Endodermal cell (in vitro differentiated cells): Measurements from ENCODE around the gene ENAH. TPM values are rescaled to one million over a fixed set of nuclear protein-coding genes. Genes with fewer than 3 reads are reported as not detected.

Experiments used
- DNase-seq: peaks from one replicate; pipeline ENCODE4 v3.0.0-alpha.2; 2017
- H3K27ac ChIP-seq: 2 replicates; pipeline ENCODE4 v1.5.1; 2013; ENCODE audit warnings: mild to moderate bottlenecking, low read depth, low read length, moderate library complexity
- H3K27me3 ChIP-seq: 2 replicates; pipeline ENCODE4 v1.6.1; 2013; ENCODE audit warnings: mild to moderate bottlenecking, low read length, moderate library complexity; ENCODE audit not compliant: insufficient read depth, control insufficient read depth, poor library complexity, severe bottlenecking
- H3K36me3 ChIP-seq: 2 replicates; pipeline ENCODE4 v1.7.0; 2013; ENCODE audit warnings: mild to moderate bottlenecking, low read length, moderate library complexity; ENCODE audit not compliant: control insufficient read depth, insufficient read depth
- H3K4me1 ChIP-seq: one replicate; pipeline ENCODE4 v1.7.0; 2013; ENCODE audit warnings: low read length; ENCODE audit not compliant: control insufficient read depth, insufficient read depth
- H3K4me3 ChIP-seq: 2 replicates; pipeline ENCODE4 v1.5.1; 2013; ENCODE audit warnings: mild to moderate bottlenecking, low read length, moderate library complexity
- H3K9ac ChIP-seq: 2 replicates; pipeline ENCODE4 v1.6.1; 2013; ENCODE audit warnings: mild to moderate bottlenecking, low read length, moderate library complexity; ENCODE audit not compliant: poor library complexity, severe bottlenecking; ENCODE audit errors: extremely low read depth
- H3K9me3 ChIP-seq: 2 replicates; pipeline ENCODE4 v1.6.1; 2013; ENCODE audit warnings: mild to moderate bottlenecking, low read length, moderate library complexity; ENCODE audit not compliant: control insufficient read depth
- H3K27ac Mint-ChIP-seq: 2 replicates; pipeline ENCODE4 v1.8.0; 2020; ENCODE audit warnings: mixed read lengths
- H3K27me3 Mint-ChIP-seq: 2 replicates; pipeline ENCODE4 v1.8.0; 2021; ENCODE audit warnings: mild to moderate bottlenecking, mixed read lengths; ENCODE audit not compliant: insufficient read depth
- H3K36me3 Mint-ChIP-seq: 2 replicates; pipeline ENCODE4 v1.8.0; 2020; ENCODE audit warnings: low read depth, mixed read lengths
- H3K4me1 Mint-ChIP-seq: 2 replicates; pipeline ENCODE4 v1.8.0; 2020; ENCODE audit warnings: mixed read lengths
- H3K4me3 Mint-ChIP-seq: 2 replicates; pipeline ENCODE4 v1.8.0; 2020; ENCODE audit warnings: mild to moderate bottlenecking, moderate library complexity, mixed read lengths
- H3K9me3 Mint-ChIP-seq: 2 replicates; pipeline ENCODE4 v1.8.0; 2020; ENCODE audit warnings: mild to moderate bottlenecking, mixed read lengths
- WGBS, 2 experiments: methylation state at CpG; one replicate each; pipeline versions ENCODE4 v1.1.5 to v1.1.7; 2013; ENCODE audit warnings: missing lambda C conversion rate in 2 of 2, mixed read lengths in 1 of 2; ENCODE audit not compliant: insufficient coverage in 1 of 2, insufficient read length in 1 of 2; 5-methylcytosine and 5-hydroxymethylcytosine counted together
- total RNA-seq, 2 donors: library from RNA; stranded (reverse); fragmentation: NEBNext Ultra II Directional in 1 of 2; extraction: Animal tissue kit (Norgen Biotek cat#: 25700) in 1 of 2; gene quantifications; 2 replicates in 1 of 2; 3 replicates in 1 of 2; pipeline ENCODE4 v1.2.1, GENCODE V29; 2021
- TF ChIP-seq, protein P1 (sequence below): fragments of 200-600 bp; sonication (generic); conservative IDR thresholded peaks from 2 replicates; pipeline ENCODE4 v1.5.0; 2021; ENCODE audit warnings: antibody characterized with exemption, mild to moderate bottlenecking

Gene ENAH
- total RNA-seq, 2 donors from 2014 or later: 263 to 267 TPM

DNA sequence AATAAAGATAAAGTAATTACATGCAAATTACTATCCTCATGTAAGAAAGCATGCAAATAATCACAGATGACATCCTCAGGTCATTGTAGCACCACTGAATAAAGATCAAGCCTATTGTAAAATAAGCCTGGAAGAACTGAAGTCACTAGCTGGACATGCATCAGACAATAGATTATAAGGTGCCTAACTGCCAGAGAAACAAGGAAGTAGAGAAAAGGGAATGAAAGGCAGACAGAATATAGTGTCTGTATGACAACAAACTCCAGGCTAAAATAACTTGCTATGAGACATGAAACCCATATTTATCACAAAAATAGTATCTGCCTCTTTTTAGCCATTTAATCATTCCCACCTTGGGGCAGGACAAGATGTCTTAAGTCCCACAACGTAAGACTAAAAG lies 108.7 kb downstream of the ENAH start:
- H3K36me3 Mint-ChIP-seq: peaks cover 8% of the 10 kb centered on the region
- Histone ChIP-seq H3K9me3 (no peaks in the 10 kb centered on the region), H3K36me3 (peaks cover 36% of the 10 kb centered on the region), H3K27me3 (no peaks in the 10 kb centered on the region), H3K4me3 (no peak overlapping the region), H3K27ac (no peak overlapping the region), H3K4me1 (peaks cover 4% of the 10 kb centered on the region), H3K9ac (no peak overlapping the region)
- no peak overlapping the region for H3K27ac Mint-ChIP-seq
- 94% methylated on average over 1 of the region's 1 CpG; no CpG with 5 or more reads in 1 of the 2 experiments for WGBS, 2 experiments
- TF ChIP-seq, protein P1, sequence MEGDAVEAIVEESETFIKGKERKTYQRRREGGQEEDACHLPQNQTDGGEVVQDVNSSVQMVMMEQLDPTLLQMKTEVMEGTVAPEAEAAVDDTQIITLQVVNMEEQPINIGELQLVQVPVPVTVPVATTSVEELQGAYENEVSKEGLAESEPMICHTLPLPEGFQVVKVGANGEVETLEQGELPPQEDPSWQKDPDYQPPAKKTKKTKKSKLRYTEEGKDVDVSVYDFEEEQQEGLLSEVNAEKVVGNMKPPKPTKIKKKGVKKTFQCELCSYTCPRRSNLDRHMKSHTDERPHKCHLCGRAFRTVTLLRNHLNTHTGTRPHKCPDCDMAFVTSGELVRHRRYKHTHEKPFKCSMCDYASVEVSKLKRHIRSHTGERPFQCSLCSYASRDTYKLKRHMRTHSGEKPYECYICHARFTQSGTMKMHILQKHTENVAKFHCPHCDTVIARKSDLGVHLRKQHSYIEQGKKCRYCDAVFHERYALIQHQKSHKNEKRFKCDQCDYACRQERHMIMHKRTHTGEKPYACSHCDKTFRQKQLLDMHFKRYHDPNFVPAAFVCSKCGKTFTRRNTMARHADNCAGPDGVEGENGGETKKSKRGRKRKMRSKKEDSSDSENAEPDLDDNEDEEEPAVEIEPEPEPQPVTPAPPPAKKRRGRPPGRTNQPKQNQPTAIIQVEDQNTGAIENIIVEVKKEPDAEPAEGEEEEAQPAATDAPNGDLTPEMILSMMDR: no peak
- no peak overlapping the region for H3K4me3 Mint-ChIP-seq
- peaks cover 23% of the 10 kb centered on the region for H3K4me1 Mint-ChIP-seq
- DNase-seq: no peak
- H3K9me3 Mint-ChIP-seq: no peaks in the 10 kb centered on the region
- H3K27me3 Mint-ChIP-seq: no peaks in the 10 kb centered on the region

DNA sequence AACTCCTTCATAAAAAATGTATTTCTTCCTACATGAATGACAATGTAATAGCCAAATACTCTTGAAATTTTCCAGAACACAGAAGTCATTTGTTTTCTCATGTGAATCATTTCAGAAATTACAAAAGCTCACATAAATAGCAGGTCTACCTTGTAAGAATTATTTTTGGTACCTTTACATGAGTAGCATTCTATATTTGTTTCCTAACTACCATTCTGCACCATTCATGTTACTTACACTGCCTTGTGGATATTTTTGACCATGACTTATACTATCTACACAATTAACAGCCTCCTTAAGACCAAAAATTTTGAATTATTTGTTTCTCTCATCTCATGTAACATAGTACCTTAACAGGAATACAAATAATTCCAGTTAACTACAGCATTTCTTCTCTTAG lies 109.6 kb downstream of the ENAH start:
- Mint-ChIP-seq H3K36me3 (peaks cover 6% of the 10 kb centered on the region), H3K4me1 (peaks cover 32% of the 10 kb centered on the region), H3K9me3 (no peaks in the 10 kb centered on the region), H3K27ac (no peak overlapping the region), H3K27me3 (no peaks in the 10 kb centered on the region), H3K4me3 (no peak overlapping the region)
- Histone ChIP-seq H3K4me3 (no peak overlapping the region), H3K27ac (no peak overlapping the region), H3K36me3 (peaks cover 29% of the 10 kb centered on the region), H3K27me3 (no peaks in the 10 kb centered on the region), H3K9me3 (no peaks in the 10 kb centered on the region), H3K9ac (no peak overlapping the region), H3K4me1 (peaks cover 4% of the 10 kb centered on the region)
- DNase-seq: no peak
- TF ChIP-seq, protein P1: no peak

DNA sequence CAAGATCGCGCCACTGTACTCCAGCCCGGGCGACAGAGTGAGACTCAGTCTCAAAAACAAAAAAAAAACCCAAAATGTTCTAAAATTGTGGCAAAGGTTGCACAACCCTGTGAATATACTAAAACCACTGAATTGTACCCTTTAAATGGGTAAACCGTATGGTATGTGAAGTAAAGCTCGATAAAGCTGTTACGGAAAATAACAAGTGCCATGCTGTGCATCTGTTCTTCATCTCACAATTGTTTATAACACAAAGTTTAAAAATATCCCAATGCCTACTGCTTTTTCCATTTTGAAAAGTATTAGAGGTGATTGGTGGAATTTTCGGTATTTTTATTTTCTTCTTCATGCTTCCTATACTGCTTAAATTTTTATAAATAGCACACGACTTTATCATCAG lies 111.5 kb downstream of the ENAH start:
- Mint-ChIP-seq H3K9me3 (no peaks in the 10 kb centered on the region), H3K4me3 (no peak overlapping the region), H3K27me3 (no peaks in the 10 kb centered on the region), H3K4me1 (peaks cover 42% of the 10 kb centered on the region), H3K36me3 (no peaks in the 10 kb centered on the region), H3K27ac (peak overlapping the region; percentile 70)
- Histone ChIP-seq H3K9me3 (no peaks in the 10 kb centered on the region), H3K4me3 (no peak overlapping the region), H3K9ac (no peak overlapping the region), H3K27me3 (no peaks in the 10 kb centered on the region), H3K4me1 (peaks cover 4% of the 10 kb centered on the region), H3K36me3 (peaks cover 25% of the 10 kb centered on the region), H3K27ac (no peak overlapping the region)
- WGBS, 2 experiments: 95 to 100% methylated on average over 5 to 8 of the region's 9 CpGs
- TF ChIP-seq, protein P1: no peak
- DNase-seq: no peak
